HAP-1 (cell line): ENCODE results near the gene TPPP3.

ENCODE experiments used
- DNase-seq, 2 experiments: peaks; one replicate each; pipeline ENCODE4 v3.0.0-alpha.2; 2016 to 2020; ENCODE audit warnings: low spot score in 2 of 2
- H3K27me3 ChIP-seq: fragments of 250-450 bp; sonication (Bioruptor Pico); 2 replicates; pipeline ENCODE4 v1.5.1; 2020; ENCODE audit warnings: low read depth, mild to moderate bottlenecking, moderate library complexity
- H3K36me3 ChIP-seq: fragments of 250-450 bp; sonication (Bioruptor Pico); replicated peaks from 2 replicates; pipeline ENCODE4 v1.5.1; 2020; ENCODE audit warnings: mild to moderate bottlenecking
- H3K4me1 ChIP-seq: fragments of 250-450 bp; sonication (Bioruptor Pico); 2 replicates; pipeline ENCODE4 v1.5.1; 2020; ENCODE audit warnings: mild to moderate bottlenecking
- H3K4me3 ChIP-seq: fragments of 250-450 bp; sonication (Bioruptor Pico); 2 replicates; pipeline ENCODE4 v1.5.1; 2020; ENCODE audit warnings: mild to moderate bottlenecking, moderate library complexity
- H3K9me3 ChIP-seq: fragments of 250-450 bp; sonication (Bioruptor Pico); 2 replicates; pipeline ENCODE4 v1.5.1; 2020; ENCODE audit warnings: mild to moderate bottlenecking, moderate library complexity
- in situ Hi-C: fragments of 300-500 bp; cut with MboI; formaldehyde crosslinking; loops from 3 replicates; pipeline ENCODE4 v1.14.3; 2020; ENCODE audit warnings: low sequenced_read_pairs, inconsistent platforms, mixed read lengths

The TPPP3 gene

GRCh38 chr16:67405336-67405735, 12.0 kb upstream of the TPPP3 start:
- Histone ChIP-seq H3K27me3 (no peaks in the 10 kb centered on the region), H3K4me3 (no peak overlapping the region), H3K36me3 (no peaks in the 10 kb centered on the region), H3K9me3 (no peaks in the 10 kb centered on the region), H3K4me1 (no peaks in the 10 kb centered on the region)
- in situ Hi-C loops = no loop called here
- DNase-seq = no peak

GRCh38 chr16:67404740-67405226, 11.5 kb upstream of the TPPP3 start:
- H3K36me3 ChIP-seq = no peaks in the 10 kb centered on the region
- DNase-seq = no peak
- no peak overlapping the region for H3K4me3 ChIP-seq
- H3K27me3 ChIP-seq = no peaks in the 10 kb centered on the region
- H3K4me1 ChIP-seq = no peaks in the 10 kb centered on the region
- in situ Hi-C loops = no loop called here
- no peaks in the 10 kb centered on the region for H3K9me3 ChIP-seq

- no peak overlapping the region for H3K4me3 ChIP-seq
- DNase-seq = no peak
- H3K4me1 ChIP-seq = no peaks in the 10 kb centered on the region
- no peaks in the 10 kb centered on the region for H3K9me3 ChIP-seq
- no peaks in the 10 kb centered on the region for H3K36me3 ChIP-seq
- in situ Hi-C loops = no loop called here
- no peaks in the 10 kb centered on the region for H3K27me3 ChIP-seq
Measured at GRCh38 chr16:67403976-67404555, 10.8 kb upstream of the TPPP3 start.

- Histone ChIP-seq H3K36me3 (no peaks in the 10 kb centered on the region), H3K27me3 (no peaks in the 10 kb centered on the region), H3K9me3 (no peaks in the 10 kb centered on the region), H3K4me3 (no peak overlapping the region), H3K4me1 (peaks cover 10% of the 10 kb centered on the region)
- in situ Hi-C loops = no loop called here
- DNase-seq = no peak
Measured at GRCh38 chr16:67400901-67401300, 7.6 kb upstream of the TPPP3 start.

- in situ Hi-C loops = no loop called here
- Histone ChIP-seq H3K9me3 (no peaks in the 10 kb centered on the region), H3K4me1 (peaks cover 15% of the 10 kb centered on the region), H3K4me3 (no peak overlapping the region), H3K36me3 (no peaks in the 10 kb centered on the region), H3K27me3 (no peaks in the 10 kb centered on the region)
- no peak for DNase-seq
Measured at GRCh38 chr16:67399749-67400704, 6.7 kb upstream of the TPPP3 start.

GRCh38 chr16:67399218-67399733, 6.0 kb upstream of the TPPP3 start:
- Histone ChIP-seq H3K9me3 (no peaks in the 10 kb centered on the region), H3K27me3 (no peaks in the 10 kb centered on the region), H3K4me1 (peaks cover 15% of the 10 kb centered on the region), H3K4me3 (no peak overlapping the region), H3K36me3 (no peaks in the 10 kb centered on the region)
- DNase-seq = peak in 1 of 2 experiments; percentile 69
- in situ Hi-C loops = no loop called here

GRCh38 chr16:67398546-67399217, 5.4 kb upstream of the TPPP3 start:
- H3K27me3 ChIP-seq = no peaks in the 10 kb centered on the region
- in situ Hi-C loops = no loop called here
- no peak for DNase-seq
- no peak overlapping the region for H3K4me3 ChIP-seq
- H3K4me1 ChIP-seq = peaks cover 18% of the 10 kb centered on the region
- H3K9me3 ChIP-seq = no peaks in the 10 kb centered on the region
- H3K36me3 ChIP-seq = no peaks in the 10 kb centered on the region

- peaks cover 22% of the 10 kb centered on the region for H3K4me1 ChIP-seq
- H3K4me3 ChIP-seq = no peak overlapping the region
- no peaks in the 10 kb centered on the region for H3K9me3 ChIP-seq
- no peak for DNase-seq
- no peaks in the 10 kb centered on the region for H3K36me3 ChIP-seq
- H3K27me3 ChIP-seq = no peaks in the 10 kb centered on the region
- in situ Hi-C loops = no loop called here
Measured at GRCh38 chr16:67397812-67398545, 4.7 kb upstream of the TPPP3 start.

GRCh38 chr16:67397036-67397801, 3.9 kb upstream of the TPPP3 start:
- Histone ChIP-seq H3K4me3 (no peak overlapping the region), H3K4me1 (peaks cover 25% of the 10 kb centered on the region), H3K9me3 (no peaks in the 10 kb centered on the region), H3K36me3 (no peaks in the 10 kb centered on the region), H3K27me3 (no peaks in the 10 kb centered on the region)
- no peak for DNase-seq
- in situ Hi-C loops = no loop called here

- Histone ChIP-seq H3K36me3 (no peaks in the 10 kb centered on the region), H3K4me3 (no peak overlapping the region), H3K4me1 (peaks cover 25% of the 10 kb centered on the region), H3K9me3 (no peaks in the 10 kb centered on the region), H3K27me3 (no peaks in the 10 kb centered on the region)
- in situ Hi-C loops = no loop called here
- peak; percentile 86 to 96 for DNase-seq
Measured at GRCh38 chr16:67396159-67397035, 3.1 kb upstream of the TPPP3 start.

- H3K9me3 ChIP-seq = no peaks in the 10 kb centered on the region
- peaks cover 25% of the 10 kb centered on the region for H3K4me1 ChIP-seq
- DNase-seq = peak; percentile 23 to 74
- H3K27me3 ChIP-seq = no peaks in the 10 kb centered on the region
- no peaks in the 10 kb centered on the region for H3K36me3 ChIP-seq
- in situ Hi-C loops = no loop called here
- no peak overlapping the region for H3K4me3 ChIP-seq
Measured at GRCh38 chr16:67395458-67396158, 2.3 kb upstream of the TPPP3 start.

- DNase-seq = no peak
- H3K4me3 ChIP-seq = no peak overlapping the region
- H3K9me3 ChIP-seq = no peaks in the 10 kb centered on the region
- no peaks in the 10 kb centered on the region for H3K36me3 ChIP-seq
- in situ Hi-C loops = no loop called here
- H3K4me1 ChIP-seq = peaks cover 25% of the 10 kb centered on the region
- H3K27me3 ChIP-seq = no peaks in the 10 kb centered on the region
Measured at GRCh38 chr16:67395105-67395457, 1.8 kb upstream of the TPPP3 start.
